CD4-positive, alpha-beta T cell treated with Interleukin-10 for 1 hour (primary cell): ENCODE data around the gene RPAP2.
A peak's percentile ranks its signal among the peaks of the same experiment; 100 is the strongest.
"Not testable (repeated sequence)": the region's sequence is repeated elsewhere in the genome, so short reads cannot be mapped to it uniquely, and the experiment has no call there.

Experiments
- DNase-seq: peaks from one replicate; pipeline ENCODE4 v3.0.0-alpha.2; 2020

RPAP2 gene

GRCh38 chr1:92298573-92299476 lies at the start of gene RPAP2, which contains the start of gene GLMN:
TSS of gene RPAP2 (plus strand) at chr1:92299059. CDS start at chr1:92299074, 15 bp downstream.
TSS of gene GLMN (minus strand) at chr1:92298987. CDS start at chr1:92297999, 988 bp downstream.
- peak; percentile 76 for DNase-seq

DNA sequence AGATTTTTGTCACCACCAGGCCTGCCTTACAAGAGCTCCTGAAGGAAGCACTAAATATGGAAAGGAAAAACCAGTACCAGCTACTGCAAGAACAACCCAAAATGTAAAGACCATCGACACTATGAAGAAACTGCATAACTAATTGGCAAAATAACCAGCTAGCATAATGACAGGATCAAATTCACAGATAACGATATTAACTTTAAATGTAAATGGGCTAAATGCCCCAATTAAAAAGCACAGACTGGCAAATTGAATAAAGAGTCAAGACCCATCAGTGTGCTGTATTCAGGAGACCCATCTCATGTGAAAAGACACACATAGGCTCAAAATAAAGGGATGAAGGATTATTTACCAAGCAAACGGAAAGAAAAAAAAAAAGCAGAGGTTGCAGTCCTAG lies 44.1 kb upstream of the RPAP2 start:
- DNase-seq: not testable (repeated sequence)

DNA sequence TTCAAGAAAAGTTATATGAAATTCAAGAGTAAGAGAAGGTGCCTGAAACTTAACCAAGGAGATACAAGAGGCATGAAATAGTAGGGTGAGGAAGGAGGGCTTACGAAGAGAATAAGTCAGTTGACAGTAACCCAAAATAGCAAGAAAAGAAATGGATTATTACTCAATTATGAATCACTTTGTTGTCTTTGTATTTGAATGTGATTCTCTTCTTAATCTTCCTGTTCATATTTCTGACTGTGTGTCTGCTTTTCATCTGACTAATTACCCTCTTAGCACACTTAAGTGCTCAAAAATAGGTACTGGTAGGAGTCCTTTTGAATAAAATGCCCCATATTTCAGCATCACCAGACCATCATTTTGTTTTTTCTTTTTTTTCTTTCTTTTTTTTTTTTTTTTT lies 39.5 kb upstream of the RPAP2 start:
- no peak for DNase-seq

GRCh38 chr1:92262516-92262915 lies 36.3 kb upstream of the RPAP2 start:
- no peak for DNase-seq

- no peak for DNase-seq
Observed at GRCh38 chr1:92273039-92273438, 25.8 kb upstream of the RPAP2 start.

GRCh38 chr1:92274939-92275338 lies 23.9 kb upstream of the RPAP2 start:
- no peak for DNase-seq

DNA sequence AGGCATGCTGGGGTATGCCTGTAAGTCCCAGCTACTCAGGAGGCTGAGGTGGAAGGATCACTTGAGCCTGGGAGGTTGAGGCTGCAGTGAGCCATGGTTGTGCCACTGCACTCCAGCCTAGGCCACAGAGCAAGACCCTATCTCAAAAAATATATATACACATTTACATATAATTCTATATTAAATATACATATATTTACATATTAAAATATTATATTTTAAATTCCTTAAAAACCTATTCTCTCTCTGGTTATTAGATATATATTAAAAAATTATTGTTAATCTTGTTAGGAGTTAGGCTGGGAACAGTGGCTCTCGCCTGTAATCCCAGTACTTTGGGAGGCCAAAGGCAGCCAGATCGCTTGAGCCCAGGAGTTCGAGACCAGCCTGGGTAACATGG lies 22.8 kb upstream of the RPAP2 start:
- no peak for DNase-seq

DNA sequence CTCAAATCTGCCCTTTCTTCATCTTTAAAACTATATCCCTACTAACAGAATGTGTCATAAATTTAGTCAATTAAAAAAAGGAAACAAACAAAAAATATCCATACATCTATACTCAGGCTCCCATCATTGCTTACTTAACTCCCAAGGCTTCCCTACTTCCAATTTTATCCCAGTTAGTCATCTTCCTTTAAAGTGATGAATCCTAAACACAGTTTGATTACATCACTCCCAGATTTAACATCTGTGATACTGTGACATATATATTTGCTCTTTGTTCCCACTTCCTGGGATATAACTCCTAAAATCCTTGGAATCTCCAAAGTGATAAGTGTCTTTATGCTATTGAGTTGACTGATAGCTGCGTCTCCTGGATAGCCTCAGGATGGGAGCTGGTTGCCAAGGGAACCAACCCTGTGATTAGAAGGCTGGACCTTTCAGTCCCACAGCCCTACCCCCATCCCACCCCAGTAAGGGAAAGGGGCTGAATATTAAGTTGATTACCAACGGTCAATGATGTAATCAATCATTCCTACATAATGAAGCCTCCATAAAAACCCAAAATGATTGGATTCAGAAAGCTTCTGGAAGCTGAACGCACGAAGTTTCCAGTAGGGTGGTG lies 21.6 kb upstream of the RPAP2 start:
- DNase-seq: no peak

- DNase-seq: not testable (repeated sequence)
Observed at GRCh38 chr1:92279781-92280180, 19.1 kb upstream of the RPAP2 start.

GRCh38 chr1:92281411-92281810 lies 17.4 kb upstream of the RPAP2 start:
- not testable (repeated sequence) for DNase-seq

DNA sequence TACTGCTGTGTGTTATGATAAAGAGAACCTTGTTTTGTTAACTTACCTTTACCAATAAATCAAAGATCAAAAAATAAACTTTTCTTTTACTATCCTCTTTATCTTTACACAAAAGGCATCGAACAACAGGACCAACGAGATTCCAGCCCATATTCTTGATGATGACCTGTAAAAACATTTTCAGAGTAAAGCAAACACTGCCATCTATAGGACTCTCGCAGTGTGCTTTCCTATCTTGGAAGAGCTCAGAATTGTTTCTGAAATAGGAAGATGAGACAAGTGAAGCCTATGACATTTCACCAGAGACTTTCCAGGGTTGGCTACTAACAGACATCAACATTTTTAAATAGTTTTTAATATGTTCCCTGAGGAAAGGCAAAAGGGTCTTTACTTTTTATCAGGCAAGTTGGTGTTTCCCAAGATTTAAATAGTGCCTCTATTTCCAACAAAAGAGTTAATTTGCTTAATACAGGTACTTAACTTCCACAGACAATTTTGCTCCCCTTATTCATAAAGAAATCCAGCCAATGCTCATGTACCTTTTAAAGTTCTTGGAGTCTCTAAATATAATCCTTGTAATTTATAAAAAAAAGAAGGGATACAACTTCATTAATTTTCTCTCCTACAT lies 7.4 kb upstream of the RPAP2 start:
- peak; percentile 49 for DNase-seq

GRCh38 chr1:92298213-92298572 lies 666 bp upstream of the RPAP2 start:
- DNase-seq: no peak

GRCh38 chr1:92299477-92300150 lies 755 bp downstream of the RPAP2 start:
- DNase-seq: peak; percentile 7

DNA sequence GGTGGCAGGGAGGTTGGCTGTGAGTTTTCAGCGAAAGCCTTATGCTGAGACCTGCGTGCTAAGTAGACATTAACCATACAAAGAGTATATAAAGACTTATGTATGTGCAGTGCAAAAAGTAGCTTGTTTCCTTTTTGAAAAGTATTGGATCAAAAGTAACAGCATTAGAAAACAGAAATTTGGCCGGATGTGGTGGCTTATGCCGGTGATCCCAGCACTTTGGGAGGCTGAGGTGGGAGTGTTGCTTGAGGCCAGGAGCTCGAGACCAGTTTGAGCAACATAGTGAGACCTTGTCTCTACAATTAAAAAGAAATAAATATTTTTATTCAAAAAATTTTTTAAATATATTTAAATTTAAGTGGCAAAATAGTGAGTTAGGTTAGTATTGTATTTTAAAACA lies 2.2 kb downstream of the RPAP2 start:
- no peak for DNase-seq

DNA sequence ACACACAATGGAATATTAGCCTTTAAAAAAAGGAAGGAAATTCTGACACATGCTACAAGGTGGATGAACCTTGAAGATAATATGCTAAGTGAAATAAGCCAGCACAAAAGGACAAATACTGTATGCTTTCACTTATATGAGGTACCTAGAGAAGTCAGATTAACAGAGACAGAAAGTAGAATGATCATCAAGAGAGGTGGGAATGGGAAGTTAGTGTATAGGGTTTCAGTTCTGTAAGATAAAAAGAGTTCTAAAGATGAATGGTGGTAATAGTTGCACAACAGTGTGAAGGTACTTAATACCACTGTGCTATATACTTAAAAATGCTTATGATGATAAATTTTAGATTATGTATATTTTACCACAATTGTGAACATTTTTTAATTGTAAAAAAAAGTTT lies 7.2 kb downstream of the RPAP2 start:
- DNase-seq: no peak

- no peak for DNase-seq
Observed at GRCh38 chr1:92307980-92308379, 9.1 kb downstream of the RPAP2 start.

- peak; percentile 55 for DNase-seq
Observed at GRCh38 chr1:92310185-92310597, 11.3 kb downstream of the RPAP2 start.

- DNase-seq: no peak
Observed at GRCh38 chr1:92314024-92314423, 15.2 kb downstream of the RPAP2 start.

DNA sequence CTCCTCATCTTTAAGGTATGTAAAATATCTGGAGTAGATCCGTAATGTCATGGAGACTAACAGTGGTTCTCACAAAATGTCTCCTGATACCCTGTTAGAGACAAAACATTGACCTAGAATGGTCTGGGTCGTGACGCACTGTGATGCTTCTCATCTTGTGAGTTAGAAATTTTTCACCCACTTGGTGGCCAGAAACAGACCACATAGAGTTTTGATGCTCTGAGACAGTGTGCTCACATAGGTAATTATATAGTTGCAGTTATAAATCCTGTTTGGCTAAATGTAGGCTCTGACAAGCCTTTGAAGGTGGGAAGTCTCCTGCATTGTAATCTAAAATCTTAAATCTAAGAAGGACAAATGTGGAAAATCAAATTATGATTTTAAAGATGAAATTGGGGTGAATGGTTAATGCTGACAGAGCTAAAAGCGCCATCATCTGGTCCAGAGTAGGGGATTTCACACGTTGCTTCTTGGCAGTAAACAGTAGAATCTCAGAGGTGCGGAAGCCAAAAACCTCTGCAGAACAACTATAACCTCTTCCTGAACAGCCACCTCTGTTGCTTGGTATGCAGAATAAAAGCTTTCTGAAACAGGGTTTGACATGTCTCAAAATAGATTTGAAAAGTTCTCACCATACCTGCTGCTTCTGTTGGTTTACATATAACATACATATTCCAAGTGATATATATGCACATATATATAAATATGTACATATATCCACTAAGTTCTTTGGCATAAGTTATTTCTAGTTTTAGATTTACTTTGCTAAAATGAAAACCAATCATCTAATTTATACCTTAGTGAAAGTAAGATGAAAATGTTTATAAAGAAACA lies 17.1 kb downstream of the RPAP2 start:
- DNase-seq: peak; percentile 72

DNA sequence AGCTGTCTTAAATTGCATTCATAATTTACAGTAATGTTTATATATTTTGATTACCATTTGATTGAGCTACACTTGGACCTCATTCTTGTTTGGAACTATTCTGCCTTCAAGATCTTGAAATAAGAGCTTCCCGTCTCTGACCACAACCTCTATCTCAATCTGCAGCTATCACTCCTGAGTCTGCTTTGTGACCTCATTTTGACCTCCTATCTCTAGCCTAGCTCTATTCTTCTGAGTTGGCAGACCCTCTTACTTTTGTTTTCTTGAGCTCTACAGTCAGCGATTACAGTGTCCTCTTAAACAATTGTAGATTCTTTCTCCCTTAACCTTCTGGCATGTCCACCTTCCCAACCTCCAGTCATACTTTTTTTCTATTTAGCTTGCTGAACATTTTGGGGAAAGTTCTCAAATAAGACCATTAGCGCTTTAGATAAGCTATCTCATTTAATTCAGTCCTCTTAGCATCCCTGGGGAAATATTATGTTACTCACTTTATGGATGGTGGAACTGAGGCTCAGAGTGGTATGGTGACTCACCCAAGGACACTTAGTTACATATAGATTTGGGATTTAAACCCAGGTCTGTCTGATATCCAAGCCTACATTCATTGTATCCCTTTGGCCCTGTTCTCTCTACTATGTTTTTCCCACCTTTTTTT lies 19.1 kb downstream of the RPAP2 start:
- DNase-seq: peak; percentile 52
